ENCODE results near the gene OCA2.

Gene OCA2

GRCh38 chr15:28003302-28004037 is 95.6 kb downstream of the OCA2 start:
- DNase-seq (ENCODE audit: low read depth, low spot score), result no peak

- no peak for DNase-seq (ENCODE audit: low read depth, low spot score)
Measured at GRCh38 chr15:28002867-28003266, 96.2 kb downstream of the OCA2 start.

GRCh38 chr15:28002136-28002861 is 96.8 kb downstream of the OCA2 start:
- DNase-seq (ENCODE audit: low read depth, low spot score), result no peak

- DNase-seq (ENCODE audit: low read depth, low spot score), result no peak
Measured at GRCh38 chr15:28001641-28002040, 97.5 kb downstream of the OCA2 start.

GRCh38 chr15:27993996-27994780 is 104.9 kb downstream of the OCA2 start:
- peak; percentile 11 for DNase-seq (ENCODE audit: low read depth, low spot score)

GRCh38 chr15:27993544-27993943 is 105.6 kb downstream of the OCA2 start:
- no peak for DNase-seq (ENCODE audit: low read depth, low spot score)

GRCh38 chr15:27990521-27991515 is 108.3 kb downstream of the OCA2 start:
- peak; percentile 35 for DNase-seq (ENCODE audit: low read depth, low spot score)

- DNase-seq (ENCODE audit: low read depth, low spot score), result no peak
Measured at GRCh38 chr15:27989838-27990237, 109.3 kb downstream of the OCA2 start.

GRCh38 chr15:27989427-27989826 is 109.7 kb downstream of the OCA2 start:
- DNase-seq (ENCODE audit: low read depth, low spot score), result peak; percentile 9

- no peak for DNase-seq (ENCODE audit: low read depth, low spot score)
Measured at GRCh38 chr15:27985099-27985498, 114.0 kb downstream of the OCA2 start.

GRCh38 chr15:27983496-27983895 is 115.6 kb downstream of the OCA2 start:
- no peak for DNase-seq (ENCODE audit: low read depth, low spot score)

GRCh38 chr15:27977696-27978095 is 121.4 kb downstream of the OCA2 start:
- peak; percentile 46 for DNase-seq (ENCODE audit: low read depth, low spot score)

- DNase-seq (ENCODE audit: low read depth, low spot score), result no peak
Measured at GRCh38 chr15:27973886-27974285, 125.2 kb downstream of the OCA2 start.

- DNase-seq (ENCODE audit: low read depth, low spot score), result no peak
Measured at GRCh38 chr15:27970661-27971392, 128.3 kb downstream of the OCA2 start.

GRCh38 chr15:27967541-27967940 is 131.6 kb downstream of the OCA2 start:
- DNase-seq (ENCODE audit: low read depth, low spot score), result no peak

GRCh38 chr15:27965546-27965945 is 133.6 kb downstream of the OCA2 start:
- DNase-seq (ENCODE audit: low read depth, low spot score), result no peak

GRCh38 chr15:27961801-27962200 is 137.3 kb downstream of the OCA2 start:
- no peak for DNase-seq (ENCODE audit: low read depth, low spot score)

- DNase-seq (ENCODE audit: low read depth, low spot score), result peak; percentile 57
Measured at GRCh38 chr15:27958911-27959578, 140.1 kb downstream of the OCA2 start.

GRCh38 chr15:27956285-27956684 is 142.8 kb downstream of the OCA2 start:
- peak; percentile 32 for DNase-seq (ENCODE audit: low read depth, low spot score)

- peak; percentile 14 for DNase-seq (ENCODE audit: low read depth, low spot score)
Measured at GRCh38 chr15:27955087-27955486, 144.0 kb downstream of the OCA2 start.
